Smooth muscle cell (in vitro differentiated cells): ENCODE data around the gene TLE6. TPM values are rescaled to one million over a fixed set of nuclear protein-coding genes. Genes with fewer than 3 reads are reported as not detected.
A peak's percentile ranks its signal among the peaks of the same experiment; 100 is the strongest.

Source experiments
- DNase-seq: peaks from one replicate; lab custom pipeline; 2025; ENCODE audit not compliant: unreplicated experiment; lab: John Stamatoyannopoulos, UW
- H2AFZ ChIP-seq: fragments of 200-600 bp; sonication (generic); 2 replicates; pipeline ENCODE4 v1.6.0; 2016; ENCODE audit warnings: antibody characterized with exemption, low read depth, mild to moderate bottlenecking
- H3F3A ChIP-seq: fragments of 200-600 bp; sonication (generic); 2 replicates; pipeline ENCODE4 v1.6.0; 2017; ENCODE audit warnings: antibody characterized with exemption, low read depth
- H3K27ac ChIP-seq: fragments of 200-600 bp; sonication (generic); 2 replicates; pipeline ENCODE4 v1.5.1; 2016; ENCODE audit warnings: low read depth, mild to moderate bottlenecking
- H3K27me3 ChIP-seq: fragments of 200-600 bp; sonication (generic); 2 replicates; pipeline ENCODE4 v1.6.1; 2016; ENCODE audit warnings: low read depth, mild to moderate bottlenecking
- H3K36me3 ChIP-seq: fragments of 200-600 bp; sonication (generic); 2 replicates; pipeline ENCODE4 v1.5.1; 2016; ENCODE audit warnings: low read depth
- H3K4me1 ChIP-seq: fragments of 200-600 bp; sonication (generic); 2 replicates; pipeline ENCODE4 v1.5.1; 2016; ENCODE audit warnings: low read depth
- H3K4me2 ChIP-seq: fragments of 200-600 bp; sonication (generic); 2 replicates; pipeline ENCODE4 v1.6.0; 2016; ENCODE audit warnings: mild to moderate bottlenecking
- H3K4me3 ChIP-seq: fragments of 200-600 bp; sonication (generic); 2 replicates; pipeline ENCODE4 v1.5.1; 2016; ENCODE audit warnings: mild to moderate bottlenecking
- H3K79me2 ChIP-seq: fragments of 200-600 bp; sonication (generic); 2 replicates; pipeline ENCODE4 v1.6.0; 2016; ENCODE audit warnings: low read depth, mild to moderate bottlenecking
- H3K9ac ChIP-seq: fragments of 200-600 bp; sonication (generic); 2 replicates; pipeline ENCODE4 v1.6.0; 2016; ENCODE audit warnings: low read depth
- H3K9me3 ChIP-seq: fragments of 200-600 bp; sonication (generic); replicated peaks from 2 replicates; pipeline ENCODE4 v1.5.1; 2016; ENCODE audit warnings: low read depth
- H4K20me1 ChIP-seq: fragments of 200-600 bp; sonication (generic); 2 replicates; pipeline ENCODE4 v1.6.0; 2016; ENCODE audit warnings: low read depth
- WGBS: methylation state at CpG from one replicate; pipeline ENCODE4 v1.1.7; 2016; ENCODE audit warnings: low lambda C conversion rate; 5-methylcytosine and 5-hydroxymethylcytosine counted together
- polyA plus RNA-seq: library from polyadenylated mRNA; unstranded; fragments of >200 nt; fragmentation: Nextera tagmentation; extraction: Ambion mirVana; gene quantifications from 2 replicates; pipeline ENCODE4 v1.2.1, GENCODE V29; 2016
- total RNA-seq: library from RNA; depleted of rRNA; stranded (reverse); fragments of >200 nt; gene quantifications from 2 replicates; pipeline ENCODE4 v1.2.3, GENCODE V29; 2014
- TF ChIP-seq, protein P1 (sequence below): fragments of 200-600 bp; sonication (generic); IDR thresholded peaks from 2 replicates; pipeline ENCODE4 v1.5.1; 2017; ENCODE audit warnings: borderline replicate concordance, mild to moderate bottlenecking, antibody characterized with exemption; ENCODE audit not compliant: insufficient read depth, poor library complexity, severe bottlenecking

Gene TLE6
- total and polyA plus RNA-seq, 2 experiments from 2014 or later, result 0.27 to 3.2 TPM

- Histone ChIP-seq H3K27ac (peak overlapping the region; percentile 81), H3K4me3 (peak overlapping the region; percentile 74), H3K4me2 (peak overlapping the region; percentile 100), H3K4me1 (peaks cover 6% of the 10 kb centered on the region), H3K9ac (peak overlapping the region; percentile 91), H4K20me1 (no peaks in the 10 kb centered on the region), H2AFZ (peak overlapping the region; percentile 25), H3F3A (peaks cover 5% of the 10 kb centered on the region), H3K27me3 (no peaks in the 10 kb centered on the region), H3K36me3 (no peaks in the 10 kb centered on the region), H3K9me3 (no peaks in the 10 kb centered on the region), H3K79me2 (peaks cover 15% of the 10 kb centered on the region)
- 5% methylated on average over 11 of the region's 11 CpGs for WGBS
- no peak for DNase-seq
- TF ChIP-seq, protein P1, sequence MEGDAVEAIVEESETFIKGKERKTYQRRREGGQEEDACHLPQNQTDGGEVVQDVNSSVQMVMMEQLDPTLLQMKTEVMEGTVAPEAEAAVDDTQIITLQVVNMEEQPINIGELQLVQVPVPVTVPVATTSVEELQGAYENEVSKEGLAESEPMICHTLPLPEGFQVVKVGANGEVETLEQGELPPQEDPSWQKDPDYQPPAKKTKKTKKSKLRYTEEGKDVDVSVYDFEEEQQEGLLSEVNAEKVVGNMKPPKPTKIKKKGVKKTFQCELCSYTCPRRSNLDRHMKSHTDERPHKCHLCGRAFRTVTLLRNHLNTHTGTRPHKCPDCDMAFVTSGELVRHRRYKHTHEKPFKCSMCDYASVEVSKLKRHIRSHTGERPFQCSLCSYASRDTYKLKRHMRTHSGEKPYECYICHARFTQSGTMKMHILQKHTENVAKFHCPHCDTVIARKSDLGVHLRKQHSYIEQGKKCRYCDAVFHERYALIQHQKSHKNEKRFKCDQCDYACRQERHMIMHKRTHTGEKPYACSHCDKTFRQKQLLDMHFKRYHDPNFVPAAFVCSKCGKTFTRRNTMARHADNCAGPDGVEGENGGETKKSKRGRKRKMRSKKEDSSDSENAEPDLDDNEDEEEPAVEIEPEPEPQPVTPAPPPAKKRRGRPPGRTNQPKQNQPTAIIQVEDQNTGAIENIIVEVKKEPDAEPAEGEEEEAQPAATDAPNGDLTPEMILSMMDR, result no peak
Observed at GRCh38 chr19:2949939-2950285, 27.5 kb upstream of the TLE6 start.

DNA sequence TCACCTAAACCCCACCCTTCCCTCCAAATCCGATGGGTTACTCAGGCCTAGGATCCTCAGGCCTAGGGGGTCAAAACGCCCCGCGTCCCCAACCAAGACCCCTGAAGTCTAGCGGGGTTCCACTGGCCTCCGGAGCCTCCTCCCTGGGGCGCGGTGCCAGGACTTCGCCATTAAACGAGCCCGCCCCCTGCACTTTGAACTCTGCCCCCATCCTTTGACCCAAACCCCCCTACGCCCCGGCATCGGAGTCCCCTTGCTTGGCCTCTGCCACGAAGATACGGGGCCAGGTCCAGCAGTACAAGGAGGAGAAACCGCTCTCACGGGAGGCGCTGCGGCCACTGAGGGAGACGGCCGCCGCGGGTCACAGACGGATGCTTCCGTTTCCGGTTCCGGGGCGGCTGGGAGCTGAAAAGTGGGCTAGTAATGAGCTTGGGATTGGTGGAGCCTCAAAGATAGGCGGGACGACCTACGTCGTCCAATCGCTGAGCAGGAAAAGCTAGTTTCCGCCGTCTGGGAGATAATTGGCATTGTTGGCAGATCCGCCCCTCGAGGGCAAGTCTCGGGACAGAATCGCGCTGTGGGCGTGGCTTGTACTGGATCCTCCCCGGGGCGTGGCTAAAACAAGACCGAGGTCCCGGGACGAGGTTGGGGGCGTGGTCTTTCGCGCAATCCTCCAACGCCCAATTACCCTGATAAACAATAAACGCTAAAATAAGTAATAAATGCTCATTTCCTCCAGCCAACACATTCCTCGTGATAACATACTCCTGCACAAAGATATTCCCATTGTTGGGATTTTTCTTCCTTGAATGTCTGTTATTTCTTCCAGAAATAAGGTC lies 26.9 kb upstream of the TLE6 start:
- TF ChIP-seq, protein P1, result no peak
- H3F3A ChIP-seq, result peaks cover 5% of the 10 kb centered on the region
- H3K4me1 ChIP-seq, result peaks cover 6% of the 10 kb centered on the region
- no peaks in the 10 kb centered on the region for H3K9me3 ChIP-seq
- peak overlapping the region; percentile 74 for H3K4me3 ChIP-seq
- no peaks in the 10 kb centered on the region for H4K20me1 ChIP-seq
- H3K36me3 ChIP-seq, result no peaks in the 10 kb centered on the region
- no peaks in the 10 kb centered on the region for H3K27me3 ChIP-seq
- H2AFZ ChIP-seq, result peak overlapping the region; percentile 25
- H3K27ac ChIP-seq, result peak overlapping the region; percentile 81
- peak; percentile 97 for DNase-seq
- peak overlapping the region; percentile 91 for H3K9ac ChIP-seq
- peak overlapping the region; percentile 100 for H3K4me2 ChIP-seq
- peaks cover 15% of the 10 kb centered on the region for H3K79me2 ChIP-seq
- 1% methylated on average over 53 of the region's 53 CpGs for WGBS

GRCh38 chr19:2952953-2953481 lies 24.3 kb upstream of the TLE6 start:
- TF ChIP-seq, protein P1, result no peak
- 59% methylated on average over 9 of the region's 9 CpGs for WGBS
- Histone ChIP-seq H4K20me1 (no peaks in the 10 kb centered on the region), H3F3A (peaks cover 5% of the 10 kb centered on the region), H3K27me3 (no peaks in the 10 kb centered on the region), H3K9me3 (no peaks in the 10 kb centered on the region), H3K36me3 (no peaks in the 10 kb centered on the region), H3K4me3 (no peak overlapping the region), H3K27ac (no peak overlapping the region), H3K4me1 (peaks cover 6% of the 10 kb centered on the region), H3K79me2 (peaks cover 15% of the 10 kb centered on the region), H2AFZ (no peak overlapping the region), H3K9ac (no peak overlapping the region), H3K4me2 (no peak overlapping the region)
- DNase-seq, result no peak
